Measurements from ENCODE around the gene ALDH1L1.
"Not testable (repeated sequence)": the region's sequence is repeated elsewhere in the genome, so short reads cannot be mapped to it uniquely, and the experiment has no call there.

Gene ALDH1L1

GRCh38 chr3:126083511-126083912 is 96.9 kb downstream of the ALDH1L1 start:
- DNase-seq (ENCODE audit: low spot score), result peak; percentile 61

GRCh38 chr3:126083138-126083445 is 97.3 kb downstream of the ALDH1L1 start:
- DNase-seq (ENCODE audit: low spot score), result peak; percentile 33

GRCh38 chr3:126082362-126083137 is 97.8 kb downstream of the ALDH1L1 start:
- no peak for DNase-seq (ENCODE audit: low spot score)

- DNase-seq (ENCODE audit: low spot score), result peak; percentile 36
Measured at GRCh38 chr3:126081618-126082361, 98.6 kb downstream of the ALDH1L1 start.

- no peak for DNase-seq (ENCODE audit: low spot score)
Measured at GRCh38 chr3:126080970-126081369, 99.4 kb downstream of the ALDH1L1 start.

- DNase-seq (ENCODE audit: low spot score), result no peak
Measured at GRCh38 chr3:126078866-126079265, 101.5 kb downstream of the ALDH1L1 start.

GRCh38 chr3:126077754-126078153 is 102.6 kb downstream of the ALDH1L1 start:
- no peak for DNase-seq (ENCODE audit: low spot score)

- DNase-seq (ENCODE audit: low spot score), result no peak
Measured at GRCh38 chr3:126076140-126076539, 104.2 kb downstream of the ALDH1L1 start.

GRCh38 chr3:126070146-126070545 is 110.2 kb downstream of the ALDH1L1 start:
- no peak for DNase-seq (ENCODE audit: low spot score)

GRCh38 chr3:126067959-126068358 is 112.4 kb downstream of the ALDH1L1 start:
- DNase-seq (ENCODE audit: low spot score), result no peak

GRCh38 chr3:126066676-126067075 is 113.7 kb downstream of the ALDH1L1 start:
- DNase-seq (ENCODE audit: low spot score), result not testable (repeated sequence)

GRCh38 chr3:126065876-126066275 is 114.5 kb downstream of the ALDH1L1 start:
- no peak for DNase-seq (ENCODE audit: low spot score)

GRCh38 chr3:126064627-126065258 is 115.6 kb downstream of the ALDH1L1 start:
- DNase-seq (ENCODE audit: low spot score), result no peak

- DNase-seq (ENCODE audit: low spot score), result no peak
Measured at GRCh38 chr3:126063358-126063965, 116.9 kb downstream of the ALDH1L1 start.

- no peak for DNase-seq (ENCODE audit: low spot score)
Measured at GRCh38 chr3:126061301-126062032, 118.9 kb downstream of the ALDH1L1 start.

- no peak for DNase-seq (ENCODE audit: low spot score)
Measured at GRCh38 chr3:126060613-126061145, 119.7 kb downstream of the ALDH1L1 start.

- DNase-seq (ENCODE audit: low spot score), result no peak
Measured at GRCh38 chr3:126058666-126059065, 121.7 kb downstream of the ALDH1L1 start.

GRCh38 chr3:126057936-126058335 is 122.5 kb downstream of the ALDH1L1 start:
- DNase-seq (ENCODE audit: low spot score), result no peak

- DNase-seq (ENCODE audit: low spot score), result no peak
Measured at GRCh38 chr3:126057501-126057819, 122.9 kb downstream of the ALDH1L1 start.

GRCh38 chr3:126056681-126057500 is 123.5 kb downstream of the ALDH1L1 start:
- DNase-seq (ENCODE audit: low spot score), result no peak

GRCh38 chr3:126056088-126056487 is 124.3 kb downstream of the ALDH1L1 start:
- no peak for DNase-seq (ENCODE audit: low spot score)
